Embryonic facial prominence (tissue), 1 donor: ENCODE results near the gene TUFM.
"Not testable (repeated sequence)": the region's sequence is repeated elsewhere in the genome, so short reads cannot be mapped to it uniquely, and the experiment has no call there.

Experiments
- DNase-seq: peaks from one replicate; pipeline ENCODE4 v3.0.0-alpha.2; 2016; ENCODE audit errors: extremely low spot score

Gene TUFM

GRCh38 chr16:28875134-28876018 lies 29.2 kb upstream of the TUFM start:
- DNase-seq: no peak

- DNase-seq: no peak
Measured at GRCh38 chr16:28874406-28874805, 28.3 kb upstream of the TUFM start.

DNA sequence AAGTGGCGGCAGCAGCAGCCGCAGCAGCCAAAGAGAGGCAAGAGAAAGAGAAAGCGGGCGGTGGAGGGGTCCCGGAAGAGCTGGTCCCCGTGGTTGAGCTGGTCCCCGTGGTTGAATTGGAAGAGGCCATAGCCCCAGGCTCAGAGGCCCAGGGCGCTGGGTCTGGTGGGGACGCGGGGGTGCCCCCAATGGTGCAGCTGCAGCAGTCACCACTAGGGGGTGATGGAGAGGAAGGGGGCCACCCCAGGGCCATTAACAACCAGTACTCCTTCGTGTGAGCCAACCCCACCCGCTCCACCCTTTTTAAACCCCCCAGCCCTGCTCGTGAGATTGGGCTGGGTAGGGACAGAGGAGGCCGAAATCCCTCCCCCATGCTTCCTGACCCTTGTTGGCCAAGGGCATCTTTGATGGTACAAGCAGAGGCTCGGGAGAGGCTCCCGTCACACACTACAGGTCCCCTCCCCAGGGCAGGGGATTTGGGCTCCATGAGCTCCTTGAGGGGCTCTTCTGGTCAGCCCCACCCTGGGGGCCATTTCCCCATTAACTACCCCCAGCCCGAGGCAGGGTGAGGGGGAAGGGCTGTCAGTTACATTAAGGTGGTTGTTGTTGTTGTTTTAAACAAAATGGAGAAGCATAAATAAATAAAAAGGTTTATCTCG lies 27.5 kb upstream of the TUFM start:
- DNase-seq: no peak

- no peak for DNase-seq
Measured at GRCh38 chr16:28872952-28873351, 26.8 kb upstream of the TUFM start.

DNA sequence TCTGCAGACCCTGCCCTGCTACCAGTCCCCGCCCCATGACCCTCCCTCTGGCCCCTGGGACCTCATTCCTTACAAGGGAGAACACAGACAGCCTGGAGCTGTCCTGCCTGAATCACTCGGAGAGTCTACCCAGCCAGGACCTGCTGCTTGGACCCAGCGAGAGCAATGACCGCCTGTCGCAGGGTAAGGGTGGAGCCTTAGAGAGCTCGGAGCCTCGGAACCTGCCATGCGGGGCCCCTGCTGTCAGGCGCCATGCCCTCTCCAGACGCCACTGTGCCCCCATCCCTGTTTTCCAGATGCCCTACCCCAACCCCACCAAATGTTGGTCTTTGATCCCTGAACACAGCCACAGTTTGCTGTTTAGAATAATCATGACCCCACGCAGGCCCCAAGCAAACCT lies 23.1 kb upstream of the TUFM start:
- DNase-seq: no peak

DNA sequence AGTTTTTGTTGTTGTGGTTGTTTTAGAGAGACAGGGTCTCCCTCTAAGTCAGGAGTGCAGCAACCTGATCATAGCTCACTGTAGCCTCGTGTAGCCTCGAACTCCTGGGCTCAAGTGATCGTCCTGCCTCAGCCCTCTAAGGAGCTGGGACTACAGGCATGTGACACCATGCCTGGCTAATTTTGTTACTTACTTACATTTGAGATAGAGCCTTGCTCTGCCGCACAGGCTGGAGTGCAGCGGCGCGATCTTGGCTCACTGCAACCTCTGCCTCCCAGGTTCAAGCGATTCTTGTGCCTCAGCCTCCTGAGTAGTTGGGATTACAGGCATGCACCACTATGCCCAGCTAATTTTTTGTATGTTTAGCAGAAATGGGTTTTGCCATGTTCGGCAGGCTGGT lies 21.5 kb upstream of the TUFM start:
- DNase-seq: not testable (repeated sequence)

GRCh38 chr16:28867241-28867640 lies 21.1 kb upstream of the TUFM start:
- DNase-seq: no peak

DNA sequence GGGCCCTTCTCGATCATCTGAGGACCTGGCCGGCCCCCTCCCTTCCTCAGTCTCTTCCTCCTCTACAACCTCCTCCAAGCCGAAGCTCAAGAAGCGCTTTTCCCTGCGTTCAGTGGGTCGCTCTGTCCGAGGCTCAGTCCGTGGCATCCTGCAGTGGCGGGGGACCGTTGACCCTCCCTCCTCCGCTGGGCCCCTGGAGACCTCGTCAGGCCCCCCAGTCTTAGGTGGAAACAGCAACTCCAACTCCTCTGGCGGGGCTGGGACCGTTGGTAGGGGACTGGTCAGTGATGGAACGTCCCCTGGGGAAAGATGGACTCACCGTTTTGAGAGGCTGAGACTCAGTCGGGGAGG lies 20.3 kb upstream of the TUFM start:
- DNase-seq: no peak

- DNase-seq: no peak
Measured at GRCh38 chr16:28865722-28866453, 19.7 kb upstream of the TUFM start.

DNA sequence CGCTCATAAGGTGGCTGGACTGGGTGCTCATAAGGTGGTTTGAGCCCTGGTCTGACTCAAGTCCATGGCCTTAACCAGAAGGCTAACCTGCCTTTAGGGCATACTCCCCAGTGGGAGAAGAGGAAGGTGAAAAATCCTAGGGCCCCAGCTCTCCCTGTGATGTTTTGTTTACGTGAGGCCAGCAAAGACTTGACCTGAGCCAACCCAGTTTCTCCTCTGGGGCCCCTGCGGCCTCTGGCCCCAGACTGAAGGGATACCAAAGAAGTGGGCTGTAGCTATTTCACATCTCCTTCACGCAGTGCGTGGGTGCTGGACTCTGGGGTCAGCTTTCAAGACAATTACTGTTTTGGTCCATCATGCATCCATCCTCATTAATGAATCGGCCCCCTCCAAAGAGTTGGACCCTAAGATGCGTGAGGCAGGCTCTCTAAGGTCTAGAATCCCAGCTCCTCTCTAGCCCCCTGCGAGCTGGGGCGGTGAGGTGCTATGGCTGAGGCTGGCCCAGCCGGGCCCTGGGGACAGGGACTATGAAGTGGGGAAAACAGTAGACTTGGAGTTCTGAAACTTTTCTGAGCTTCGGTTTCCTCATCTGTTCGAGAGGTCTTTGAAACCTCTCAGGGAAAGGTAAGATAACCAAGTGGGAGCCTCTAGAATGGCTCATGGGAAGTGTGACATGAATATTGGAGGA lies 19.0 kb upstream of the TUFM start:
- no peak for DNase-seq

DNA sequence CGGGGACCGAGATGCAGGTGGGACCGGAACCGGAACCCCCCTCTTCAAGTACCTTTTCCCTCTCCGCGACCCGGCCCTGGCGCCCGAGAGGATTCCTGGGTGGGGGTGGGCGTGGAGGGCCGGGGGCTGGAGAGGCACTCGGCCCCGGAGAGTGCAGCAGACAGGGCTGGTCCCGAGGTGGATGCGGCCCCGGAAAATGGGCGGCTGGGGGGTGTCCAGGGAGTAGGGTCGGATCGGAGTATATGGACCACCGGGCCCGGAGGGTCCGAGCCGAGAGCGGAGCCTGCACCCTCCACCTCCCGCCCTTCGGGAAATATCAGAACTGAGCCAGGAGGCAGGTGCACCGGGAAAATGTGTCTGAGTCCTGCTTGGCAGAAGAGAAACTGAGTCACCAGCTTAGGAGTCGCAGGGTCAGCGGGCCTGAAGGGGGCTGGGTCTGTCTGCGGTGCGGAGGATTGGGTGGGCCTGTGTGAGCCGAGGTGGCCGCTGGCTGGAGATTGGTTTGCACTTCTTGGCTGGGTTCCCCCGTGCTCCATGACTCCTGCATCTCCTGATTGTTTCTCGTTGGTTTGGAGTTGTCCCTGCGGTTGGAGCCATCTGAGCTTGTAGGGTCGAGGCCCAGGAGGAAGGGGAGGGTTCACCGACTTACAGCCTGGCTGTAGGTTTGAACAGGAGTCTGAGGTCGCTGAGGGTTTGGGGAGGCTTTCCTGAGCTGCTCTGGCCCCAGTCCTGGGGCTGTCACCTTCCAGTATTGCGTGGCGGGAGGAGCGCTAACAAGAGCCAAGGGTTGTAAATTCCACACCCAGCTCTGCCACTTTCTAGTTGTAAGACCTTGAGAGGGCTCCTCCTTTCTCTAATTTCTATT lies 18.0 kb upstream of the TUFM start:
- no peak for DNase-seq

- no peak for DNase-seq
Measured at GRCh38 chr16:28859326-28859725, 13.2 kb upstream of the TUFM start.

DNA sequence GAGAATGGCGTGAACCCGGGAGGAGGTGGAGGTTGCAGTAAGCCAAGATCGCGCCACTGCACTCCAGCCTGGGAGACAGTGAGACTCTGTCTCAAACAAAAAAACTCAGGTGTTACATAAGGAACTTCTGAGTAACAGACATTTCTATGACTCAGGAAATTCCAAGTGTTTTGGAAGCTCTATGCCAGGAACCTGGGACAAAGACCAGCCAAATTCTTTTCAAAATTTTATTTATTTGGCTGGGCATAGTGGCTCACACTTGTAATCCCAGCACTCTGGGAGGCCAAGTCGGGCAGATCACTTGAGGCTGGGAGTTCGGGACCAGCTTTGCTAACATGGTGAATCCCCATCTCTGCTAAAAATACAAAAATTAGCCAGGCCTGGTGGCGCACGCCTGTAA lies 12.3 kb upstream of the TUFM start:
- DNase-seq: no peak

DNA sequence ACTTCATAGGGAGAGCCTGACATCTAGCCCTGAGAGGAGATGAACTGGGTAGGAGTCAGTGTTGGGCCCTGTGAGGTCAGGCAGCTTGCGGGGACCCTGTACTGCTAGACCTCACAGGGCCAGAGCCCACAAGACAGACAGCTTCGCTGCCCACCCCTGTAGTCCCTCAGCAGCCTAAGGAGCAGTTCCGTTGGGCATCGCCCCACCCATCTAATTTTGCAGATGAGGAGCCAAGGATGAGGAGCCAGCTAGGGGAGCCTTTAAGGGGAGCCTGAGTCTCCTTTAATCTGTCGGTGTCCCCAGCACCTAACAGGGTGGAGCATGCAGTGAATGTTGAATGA lies 755 bp upstream of the TUFM start:
- no peak for DNase-seq

DNA sequence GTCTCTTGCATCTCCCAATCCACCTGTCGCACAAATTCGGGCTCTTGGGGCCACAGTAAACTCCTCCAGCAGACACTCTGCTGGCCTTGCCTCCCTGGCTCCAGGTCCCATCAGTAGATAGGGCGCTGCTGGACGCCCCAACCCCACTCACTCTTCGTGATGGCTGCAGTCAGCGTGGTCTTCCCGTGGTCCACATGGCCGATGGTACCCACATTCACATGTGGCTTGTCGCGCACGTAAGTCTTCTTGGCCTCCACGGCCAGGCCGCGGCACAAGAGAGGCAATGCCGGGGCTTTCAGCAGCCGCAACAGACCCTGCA lies 428 bp downstream of the TUFM start:
- DNase-seq: no peak

GRCh38 chr16:28845293-28845692 lies 855 bp downstream of the TUFM start:
- no peak for DNase-seq

- DNase-seq: no peak
Measured at GRCh38 chr16:28844226-28844885, 1.8 kb downstream of the TUFM start.

GRCh38 chr16:28843766-28844165 lies 2.4 kb downstream of the TUFM start:
- DNase-seq: no peak

DNA sequence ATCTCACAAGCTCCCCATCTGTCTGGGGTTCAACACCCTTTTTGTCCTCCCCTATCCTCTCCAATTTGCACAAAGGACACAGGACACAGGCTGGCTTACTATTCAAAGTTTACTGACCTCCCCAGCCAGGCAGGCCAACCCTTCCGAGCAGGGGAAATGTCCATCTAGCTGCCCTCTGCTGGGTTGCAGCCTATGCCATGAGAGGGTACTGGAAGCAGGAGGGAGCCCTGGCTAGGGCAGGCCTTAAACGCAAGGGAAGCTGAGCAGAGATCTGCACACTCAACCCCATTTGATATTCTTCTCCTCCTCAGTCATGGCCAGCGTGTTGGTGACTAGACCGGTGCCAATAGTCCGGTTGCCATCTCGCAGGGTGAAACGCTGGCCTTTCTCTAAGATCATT lies 3.5 kb downstream of the TUFM start:
- no peak for DNase-seq

DNA sequence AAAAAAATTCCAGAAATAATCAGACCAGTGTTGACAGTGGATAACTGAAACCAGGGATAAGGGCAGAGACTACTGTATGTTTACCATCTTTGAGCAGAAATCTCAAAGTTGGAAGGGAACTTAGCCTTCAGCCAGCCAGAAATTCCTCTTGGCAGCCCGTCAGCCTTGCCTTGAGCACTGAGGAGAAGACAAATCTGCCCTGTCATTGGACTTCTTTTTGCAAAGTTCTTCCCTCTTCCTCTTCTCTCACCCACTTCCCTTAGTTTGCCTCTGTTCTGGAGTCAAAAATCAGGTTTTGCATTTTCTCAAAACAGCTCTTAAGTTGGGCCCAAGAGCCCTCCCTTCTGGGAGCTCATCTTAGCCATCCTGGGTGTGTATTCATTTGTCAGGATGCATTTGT lies 6.2 kb downstream of the TUFM start:
- no peak for DNase-seq
